Tibial nerve (tissue), 4 donors: Measurements from ENCODE around the gene TMED10. TPM values are rescaled to one million over a fixed set of nuclear protein-coding genes. Genes with fewer than 3 reads are reported as not detected.

Experiments used
- DNase-seq, 2 donors: peaks; one replicate each; pipeline ENCODE4 v3.0.0-alpha.2; 2019; ENCODE audit warnings: low spot score in 2 of 2
- H3K27ac ChIP-seq, 4 donors: fragments of 200-600 bp; sonication (generic) in 3 of 4; one replicate each; pipeline ENCODE4 v1.5.1; 2017 to 2019; ENCODE audit warnings: mild to moderate bottlenecking in 1 of 4
- H3K27me3 ChIP-seq, 2 donors: fragments of 200-600 bp; sonication (generic) in 1 of 2; one replicate each; pipeline versions ENCODE4 v1.5.1 to v1.6.0; 2017 to 2019
- H3K36me3 ChIP-seq, 3 donors: fragments of 200-600 bp; sonication (generic); one replicate each; pipeline ENCODE4 v1.5.1; 2018 to 2019
- H3K4me1 ChIP-seq, 4 donors: fragments of 200-600 bp; sonication (generic) in 3 of 4; one replicate each; pipeline ENCODE4 v1.5.1; 2017 to 2019
- H3K4me3 ChIP-seq, 4 donors: fragments of 200-600 bp; sonication (generic) in 3 of 4; one replicate each; pipeline ENCODE4 v1.5.1; 2017 to 2019; ENCODE audit warnings: mild to moderate bottlenecking in 1 of 4, moderate library complexity in 1 of 4
- H3K9me3 ChIP-seq, 4 donors: fragments of 200-600 bp; sonication (generic) in 3 of 4; one replicate each; pipeline ENCODE4 v1.5.1; 2017 to 2019
- CTCF ChIP-seq, 5 experiments: fragments of 200-600 bp in 3 of 5; fragments of 450-650 bp in 2 of 5; sonication (generic) in 3 of 5; IDR thresholded peaks; one replicate each; pipeline ENCODE4 v1.5.1; 2016 to 2019; ENCODE audit warnings: antibody characterized with exemption in 5 of 5, mild to moderate bottlenecking in 3 of 5, moderate library complexity in 2 of 5
- EP300 ChIP-seq, 2 donors: sonication (generic); formaldehyde crosslinking; IDR thresholded peaks; one replicate each; pipeline ENCODE4 v1.6.1; 2017; ENCODE audit warnings: antibody characterized with exemption in 2 of 2, mild to moderate bottlenecking in 1 of 2
- POLR2A ChIP-seq, 2 donors: fragments of 450-650 bp; IDR thresholded peaks; one replicate each; pipeline ENCODE4 v1.6.1; 2017; ENCODE audit warnings: antibody characterized with exemption in 2 of 2, mild to moderate bottlenecking in 2 of 2, moderate library complexity in 2 of 2
- WGBS, 2 donors: methylation state at CpG; one replicate each; pipeline ENCODE4 v1.1.5; 2018; 5-methylcytosine and 5-hydroxymethylcytosine counted together
- total RNA-seq, 4 donors: library from RNA; depleted of rRNA; stranded (reverse); fragments of >200 nt; gene quantifications; one replicate each; pipeline ENCODE4 v1.1.0, GENCODE V29; 2016

TMED10 gene
- total RNA-seq, 4 donors from 2014 or later = 262 to 296 (median 280) TPM

GRCh38 chr14:75213172-75213571 lies 36.8 kb upstream of the TMED10 start:
- H3K27ac ChIP-seq = no peak overlapping the region
- no peak for DNase-seq
- H3K9me3 ChIP-seq = no peaks in the 10 kb centered on the region
- H3K4me1 ChIP-seq = no peaks in the 10 kb centered on the region
- WGBS, 2 donors = 55 to 65% methylated on average over 4 of the region's 4 CpGs
- H3K4me3 ChIP-seq = no peak overlapping the region
- H3K27me3 ChIP-seq = no peaks in the 10 kb centered on the region
- no peak for TF ChIP-seq EP300 (IDR thresholded peaks at IDR 0.05)
- no peak for TF ChIP-seq POLR2A (IDR thresholded peaks at IDR 0.05)
- no peak for TF ChIP-seq CTCF (IDR thresholded peaks at IDR 0.05)
- H3K36me3 ChIP-seq = no peaks in the 10 kb centered on the region

GRCh38 chr14:75208843-75209242 lies 32.4 kb upstream of the TMED10 start:
- H3K36me3 ChIP-seq = no peaks in the 10 kb centered on the region
- TF ChIP-seq POLR2A (IDR thresholded peaks at IDR 0.05) (no peak), EP300 (IDR thresholded peaks at IDR 0.05) (no peak), CTCF (IDR thresholded peaks at IDR 0.05) (no peak)
- H3K27me3 ChIP-seq = no peaks in the 10 kb centered on the region
- peaks cover 0 to 5% (median 0%) of the 10 kb centered on the region in 4 donors for H3K4me1 ChIP-seq
- no peak for DNase-seq
- H3K9me3 ChIP-seq = no peaks in the 10 kb centered on the region
- H3K27ac ChIP-seq = no peak overlapping the region
- 89 to 96% methylated on average over 6 of the region's 6 CpGs for WGBS, 2 donors
- no peak overlapping the region for H3K4me3 ChIP-seq

DNA sequence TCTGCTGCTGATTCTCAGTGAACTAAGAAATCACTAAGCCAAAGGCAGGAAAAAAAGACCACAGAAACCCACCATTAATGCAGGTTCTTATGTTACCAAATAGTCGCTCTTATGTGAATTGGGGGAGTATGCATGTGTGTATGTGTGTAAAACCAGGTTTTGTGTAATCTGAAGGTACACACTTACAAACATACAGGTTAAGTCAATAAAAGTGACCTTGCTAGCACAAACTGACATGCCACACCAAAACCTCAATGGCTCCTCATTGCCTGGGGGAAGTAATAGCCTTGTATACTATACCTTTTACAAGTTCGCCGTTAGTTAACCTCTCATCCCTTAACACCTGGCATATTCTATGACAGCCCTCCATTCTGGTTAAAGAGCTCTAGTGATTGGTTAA lies 29.8 kb upstream of the TMED10 start:
- Histone ChIP-seq H3K4me1 (peaks cover 0 to 5% (median 0%) of the 10 kb centered on the region in 4 donors), H3K27ac (no peak overlapping the region), H3K4me3 (no peak overlapping the region), H3K27me3 (no peaks in the 10 kb centered on the region), H3K9me3 (no peaks in the 10 kb centered on the region), H3K36me3 (no peaks in the 10 kb centered on the region)
- no peak for DNase-seq
- 93 to 94% methylated on average over 3 of the region's 3 CpGs for WGBS, 2 donors
- no peak for TF ChIP-seq POLR2A (IDR thresholded peaks at IDR 0.05)
- TF ChIP-seq EP300 (IDR thresholded peaks at IDR 0.05) = no peak
- TF ChIP-seq CTCF (IDR thresholded peaks at IDR 0.05) = no peak

DNA sequence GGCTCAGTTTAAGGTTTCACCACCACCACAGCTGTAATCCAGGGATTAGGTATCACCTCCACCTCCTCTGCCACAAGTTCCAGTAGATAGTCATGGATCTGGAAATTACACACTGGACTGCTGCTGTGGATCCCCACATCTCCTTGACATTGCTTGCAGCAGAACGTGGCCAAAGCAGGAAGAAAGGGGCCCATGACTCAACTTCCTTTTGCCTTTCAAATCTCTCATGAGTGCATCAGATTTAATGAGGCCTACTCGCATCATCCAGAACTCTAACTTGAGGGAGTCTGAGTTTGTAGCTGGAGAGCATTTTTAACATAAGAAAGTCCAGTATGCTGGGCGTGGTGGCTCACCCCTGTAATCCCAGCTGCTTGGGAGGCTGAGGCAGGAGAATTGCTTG lies 29.2 kb upstream of the TMED10 start:
- Histone ChIP-seq H3K4me3 (no peak overlapping the region), H3K4me1 (peaks cover 0 to 5% (median 0%) of the 10 kb centered on the region in 4 donors), H3K9me3 (no peaks in the 10 kb centered on the region), H3K36me3 (no peaks in the 10 kb centered on the region), H3K27me3 (no peaks in the 10 kb centered on the region), H3K27ac (peak overlapping the region in 1 of 4 donors; percentile 74)
- TF ChIP-seq EP300 (IDR thresholded peaks at IDR 0.05) (no peak), POLR2A (IDR thresholded peaks at IDR 0.05) (no peak), CTCF (IDR thresholded peaks at IDR 0.05) (no peak)
- WGBS, 2 donors = 81 to 82% methylated on average over 3 of the region's 3 CpGs
- no peak for DNase-seq

GRCh38 chr14:75204116-75204515 lies 27.7 kb upstream of the TMED10 start:
- TF ChIP-seq CTCF (IDR thresholded peaks at IDR 0.05) (no peak), EP300 (IDR thresholded peaks at IDR 0.05) (peak; percentile 73 to 79)
- WGBS, 2 donors = 66 to 77% methylated on average over 3 of the region's 3 CpGs
- Histone ChIP-seq H3K27me3 (no peaks in the 10 kb centered on the region), H3K27ac (peak overlapping the region; percentile 33 to 74 (median 68)), H3K4me1 (peaks cover 0 to 6% (median 0%) of the 10 kb centered on the region in 4 donors), H3K9me3 (no peaks in the 10 kb centered on the region), H3K36me3 (no peaks in the 10 kb centered on the region), H3K4me3 (no peak overlapping the region)
- DNase-seq = no peak
